H1 (cell line): ENCODE data around the gene ZMYND10. TPM values are rescaled to one million over a fixed set of nuclear protein-coding genes. Genes with fewer than 3 reads are reported as not detected.

Experiments used
- CTCF ChIA-PET: fragments of 300-600 bp; sonication (Branson Sonifier 250); formaldehyde crosslinking; loops from one replicate; lab custom pipeline; 2021; ENCODE audit not compliant: partially characterized antibody; lab: Charles Lee
- POLR2A ChIA-PET: fragments of 300-600 bp; sonication (Branson Sonifier 250); formaldehyde crosslinking; loops from one replicate; lab custom pipeline; 2021; ENCODE audit warnings: inconsistent platforms; ENCODE audit not compliant: partially characterized antibody; lab: Charles Lee
- DNase-seq, 2 experiments: peaks; one replicate each; pipeline versions ENCODE4 v3.0.0 to v3.0.0-alpha.2; 2010 to 2022; ENCODE audit warnings: low spot score in 2 of 2, low read depth in 1 of 2, mixed read lengths in 1 of 2
- FAIRE-seq: peaks from 2 replicates; lab custom pipeline; 2011; peaks lifted over from hg19 to GRCh38; lab: Jason Lieb, UNC
- H2AFZ ChIP-seq: 2 replicates; pipeline ENCODE4 v1.8.1; 2012; ENCODE audit warnings: low read length, inconsistent platforms
- H2AK5ac ChIP-seq: 2 replicates; pipeline ENCODE4 v1.6.1; 2013; ENCODE audit warnings: low read depth, low read length
- H2BK120ac ChIP-seq: replicated peaks from 2 replicates; pipeline ENCODE3; 2013; ENCODE audit warnings: low read depth, low read length, inconsistent platforms
- H2BK12ac ChIP-seq: 2 replicates; pipeline ENCODE4 v1.6.1; 2013; ENCODE audit warnings: low read depth, low read length
- H2BK15ac ChIP-seq: 2 replicates; pipeline ENCODE4 v1.6.1; 2013; ENCODE audit warnings: low read length
- H2BK20ac ChIP-seq: 2 replicates; pipeline ENCODE4 v1.6.1; 2013; ENCODE audit warnings: low read length
- H2BK5ac ChIP-seq: 2 replicates; pipeline ENCODE4 v1.6.1; 2013; ENCODE audit warnings: low read depth, low read length
- H3K14ac ChIP-seq: 2 replicates; pipeline ENCODE4 v1.6.1; 2013; ENCODE audit warnings: inconsistent platforms; ENCODE audit not compliant: insufficient read length
- H3K18ac ChIP-seq: 2 replicates; pipeline ENCODE4 v1.6.1; 2013; ENCODE audit warnings: low read length; ENCODE audit errors: extremely low read depth
- H3K23ac ChIP-seq: 2 replicates; pipeline ENCODE4 v1.6.1; 2013; ENCODE audit warnings: inconsistent platforms; ENCODE audit not compliant: insufficient read length
- H3K23me2 ChIP-seq: 2 replicates; pipeline ENCODE4 v1.6.1; 2013; ENCODE audit warnings: low read depth, low read length
- H3K27ac ChIP-seq: 2 replicates; pipeline ENCODE4 v1.6.1; 2011; ENCODE audit warnings: low read depth, low read length, inconsistent platforms
- H3K27me3 ChIP-seq, 4 experiments: replicated peaks in 1 of 4; 1 replicate in 1 of 4; 2 replicates in 3 of 4; pipeline versions ENCODE4 v1.6.1 to v1.8.1; 2011 to 2013; ENCODE audit warnings: low read length in 3 of 4, mild to moderate bottlenecking in 3 of 4, inconsistent platforms in 2 of 4, mixed read lengths in 2 of 4, moderate library complexity in 1 of 4; ENCODE audit not compliant: control insufficient read depth in 3 of 4, insufficient read depth in 3 of 4; ENCODE audit errors: extremely low read depth in 1 of 4
- H3K36me3 ChIP-seq, 4 experiments: 2 replicates each; pipeline versions ENCODE4 v1.6.1 to v1.8.1; 2011 to 2013; ENCODE audit warnings: mild to moderate bottlenecking in 4 of 4, low read length in 3 of 4, moderate library complexity in 2 of 4, control low read depth in 1 of 4, inconsistent platforms in 1 of 4; ENCODE audit not compliant: insufficient read depth in 4 of 4, control insufficient read depth in 2 of 4
- H3K4ac ChIP-seq: replicated peaks from 2 replicates; pipeline ENCODE3; 2013; ENCODE audit warnings: low read length, low read depth, mixed read lengths, inconsistent platforms; ENCODE audit not compliant: insufficient read length
- H3K4me1 ChIP-seq, 4 experiments: replicated peaks in 1 of 4; 1 replicate in 1 of 4; 2 replicates in 3 of 4; pipeline versions ENCODE4 v1.6.1 to v1.8.1; 2011 to 2013; ENCODE audit warnings: low read length in 3 of 4, inconsistent platforms in 2 of 4, mixed read lengths in 1 of 4; ENCODE audit not compliant: insufficient read depth in 4 of 4, control insufficient read depth in 3 of 4
- H3K4me2 ChIP-seq, 2 experiments: 2 replicates each; pipeline versions ENCODE4 v1.6.1 to v1.8.1; 2011 to 2013; ENCODE audit warnings: low read depth in 2 of 2, low read length in 2 of 2, control low read depth in 1 of 2, inconsistent platforms in 1 of 2, mild to moderate bottlenecking in 1 of 2; ENCODE audit not compliant: insufficient read depth in 1 of 2
- H3K4me3 ChIP-seq, 4 experiments: fragments of 200-600, 300-600 bp in 1 of 4; sonication (generic), shearing (Covaris generic), sonication (Bioruptor Twin) in 1 of 4; 2 replicates each; pipeline versions ENCODE4 v1.5.1 to v1.8.1; 2011 to 2016; ENCODE audit warnings: low read length in 4 of 4, low read depth in 3 of 4, control low read depth in 2 of 4, inconsistent platforms in 2 of 4, mild to moderate bottlenecking in 2 of 4, mixed read lengths in 1 of 4, moderate library complexity in 1 of 4; ENCODE audit not compliant: insufficient read depth in 2 of 4; ENCODE audit errors: extremely low read depth in 1 of 4
- H3K56ac ChIP-seq: replicated peaks from 2 replicates; pipeline ENCODE3; 2013; ENCODE audit warnings: low read depth, mild to moderate bottlenecking, mixed read lengths, low read length, inconsistent platforms; ENCODE audit not compliant: insufficient read length
- H3K79me1 ChIP-seq: 2 replicates; pipeline ENCODE4 v1.6.1; 2013; ENCODE audit warnings: low read depth, low read length, control low read depth
- H3K79me2 ChIP-seq, 2 experiments: 2 replicates each; pipeline versions ENCODE4 v1.6.1 to v1.8.1; 2012 to 2013; ENCODE audit warnings: low read length in 2 of 2, mild to moderate bottlenecking in 2 of 2, inconsistent platforms in 1 of 2; ENCODE audit not compliant: insufficient read depth in 2 of 2, control insufficient read depth in 1 of 2
- H3K9ac ChIP-seq, 4 experiments: replicated peaks in 1 of 4; 1 replicate in 1 of 4; 2 replicates in 3 of 4; pipeline versions ENCODE4 v1.6.1 to v1.8.1; 2011 to 2013; ENCODE audit warnings: low read depth in 3 of 4, low read length in 3 of 4, control low read depth in 2 of 4, mild to moderate bottlenecking in 2 of 4, moderate library complexity in 2 of 4, inconsistent platforms in 1 of 4; ENCODE audit errors: extremely low read depth in 1 of 4
- H3K9me3 ChIP-seq, 2 experiments: 2 replicates each; pipeline versions ENCODE4 v1.6.1 to v1.8.1; 2012 to 2013; ENCODE audit warnings: mild to moderate bottlenecking in 2 of 2, moderate library complexity in 2 of 2, control low read depth in 1 of 2, inconsistent platforms in 1 of 2, low read depth in 1 of 2, low read length in 1 of 2, mixed read lengths in 1 of 2; ENCODE audit not compliant: insufficient read depth in 2 of 2
- H4K20me1 ChIP-seq, 2 experiments: replicated peaks in 1 of 2; 2 replicates each; pipeline versions ENCODE3 to v1.8.1; 2011 to 2013; ENCODE audit warnings: inconsistent platforms in 2 of 2, low read length in 2 of 2, mild to moderate bottlenecking in 1 of 2; ENCODE audit not compliant: insufficient read depth in 2 of 2, control insufficient read depth in 1 of 2
- H4K5ac ChIP-seq: 2 replicates; pipeline ENCODE4 v1.6.1; 2013; ENCODE audit warnings: low read length, low read depth, mixed read lengths, inconsistent platforms; ENCODE audit not compliant: insufficient read length
- H4K8ac ChIP-seq: 2 replicates; pipeline ENCODE4 v1.8.0; 2013; ENCODE audit warnings: mild to moderate bottlenecking, moderate library complexity, low read length, inconsistent platforms; ENCODE audit not compliant: insufficient read depth; ENCODE audit errors: extremely low read depth
- H4K91ac ChIP-seq: replicated peaks from 2 replicates; pipeline ENCODE3; 2013; ENCODE audit warnings: low read length, mixed read lengths, inconsistent platforms; ENCODE audit not compliant: insufficient read length
- SIRT6 ChIP-seq: IDR thresholded peaks from one replicate; pipeline ENCODE4 v1.7.1; 2012; ENCODE audit warnings: low read length, inconsistent platforms
- WGBS, 2 experiments: shearing (Covaris generic) in 1 of 2; methylation state at CpG; one replicate each; pipeline versions ENCODE4 v1.1.6 to v1.1.7; 2013 to 2015; ENCODE audit warnings: low lambda C conversion rate in 2 of 2, mixed read lengths in 2 of 2, inconsistent platforms in 1 of 2, low coverage in 1 of 2, missing lambda C conversion rate in 1 of 2; ENCODE audit not compliant: insufficient replicate concordance in 2 of 2, insufficient coverage in 1 of 2, insufficient read length in 1 of 2; ENCODE audit errors: extremely low coverage in 1 of 2, missing lambda C conversion rate in 1 of 2; 5-methylcytosine and 5-hydroxymethylcytosine counted together
- polyA plus RNA-seq, 7 experiments: library from polyadenylated mRNA; depleted of rRNA in 3 of 7; stranded (reverse) in 5 of 7; unstranded in 2 of 7; fragments of >200 nt in 5 of 7; fragments of 200-250 nt in 2 of 7; gene quantifications; 1 replicate in 5 of 7; 2 replicates in 1 of 7; 4 replicates in 1 of 7; pipeline versions ENCODE4 v1.2.1 to v1.2.3, GENCODE V29; 2011 to 2013; ENCODE audit warnings: missing spikeins in 2 of 7, mixed read lengths in 2 of 7
- total RNA-seq: library from RNA; stranded (reverse); fragmentation: NEBNext Ultra II Directional; extraction: Animal tissue kit (Norgen Biotek cat#: 25700); gene quantifications from 2 replicates; pipeline ENCODE4 v1.2.1, GENCODE V29; 2021

Gene ZMYND10
- total and polyA plus RNA-seq, 2 of the 8 experiments (the other 6 are each of a cell fraction or from before 2014, with no cell fraction given), result 0.56 to 0.79 TPM

GRCh38 chr3:50353245-50354004 lies 7.9 kb upstream of the ZMYND10 start:
- no peak overlapping the region for H3K4me3 ChIP-seq
- WGBS, 2 experiments, result 88% methylated on average over 12 of the region's 12 CpGs; no CpG with 5 or more reads in 1 of the 2 experiments
- FAIRE-seq (no peak), DNase-seq (no peak)
- H2BK5ac ChIP-seq, result no peak overlapping the region
- H2BK15ac ChIP-seq, result no peak overlapping the region
- no peak overlapping the region for H4K8ac ChIP-seq
- H3K4me2 ChIP-seq, result no peak overlapping the region
- H3K4me1 ChIP-seq, result peaks cover 0 to 21% (median 14%) of the 10 kb centered on the region in 4 experiments; a peak in 6 of 7 replicates
- H3K4ac ChIP-seq, result no peak overlapping the region
- H2AFZ ChIP-seq, result no peak overlapping the region
- H4K20me1 ChIP-seq, result peaks cover 9 to 18% of the 10 kb centered on the region in 2 experiments
- ChIA-PET POLR2A (interaction anchor here (0.8 to 3.3 kb wide), 7 partner anchors 8 to 199 kb away, joined by 3 to 16 read pairs (median 3); partner anchors contain the start of gene RASSF1), CTCF (interaction anchor here (0.6 to 13.4 kb wide), 19 partner anchors 8 to 197 kb away, joined by 3 to 136 read pairs (median 4); partner anchors contain the start of genes HYAL1, HYAL2 and ZMYND10)
- H3K27ac ChIP-seq, result no peak overlapping the region
- no peak overlapping the region for H2BK20ac ChIP-seq
- no peak for TF ChIP-seq SIRT6
- H2BK120ac ChIP-seq, result no peak overlapping the region
- H3K79me2 ChIP-seq, result peaks cover 0 to 22% of the 10 kb centered on the region in 2 experiments; a peak in 2 of 4 replicates
- no peak overlapping the region for H3K56ac ChIP-seq
- H3K23ac ChIP-seq, result no peak overlapping the region
- peaks cover 10% of the 10 kb centered on the region for H3K23me2 ChIP-seq
- H3K18ac ChIP-seq, result no peak overlapping the region
- H2AK5ac ChIP-seq, result no peak overlapping the region
- H3K27me3 ChIP-seq, result no peaks in the 10 kb centered on the region; a peak in 1 of 7 replicates
- no peak overlapping the region for H2BK12ac ChIP-seq
- peaks cover 4 to 10% (median 5%) of the 10 kb centered on the region in 4 experiments; a peak in 5 of 8 replicates for H3K36me3 ChIP-seq
- peaks cover 16% of the 10 kb centered on the region for H3K79me1 ChIP-seq
- H3K14ac ChIP-seq, result no peak overlapping the region
- H4K91ac ChIP-seq, result no peak overlapping the region
- H3K9me3 ChIP-seq, result no peaks in the 10 kb centered on the region
- no peak overlapping the region for H3K9ac ChIP-seq
- no peak overlapping the region for H4K5ac ChIP-seq
